ENCODE measurements around the gene FOLR1. TPM values are rescaled to one million over a fixed set of nuclear protein-coding genes. Genes with fewer than 3 reads are reported as not detected.

The FOLR1 gene
- total and polyA plus RNA-seq, 2 donors (not counting 1 experiment from before 2014, with no cell fraction given), result 0.15 TPM; not detected in 1

DNA sequence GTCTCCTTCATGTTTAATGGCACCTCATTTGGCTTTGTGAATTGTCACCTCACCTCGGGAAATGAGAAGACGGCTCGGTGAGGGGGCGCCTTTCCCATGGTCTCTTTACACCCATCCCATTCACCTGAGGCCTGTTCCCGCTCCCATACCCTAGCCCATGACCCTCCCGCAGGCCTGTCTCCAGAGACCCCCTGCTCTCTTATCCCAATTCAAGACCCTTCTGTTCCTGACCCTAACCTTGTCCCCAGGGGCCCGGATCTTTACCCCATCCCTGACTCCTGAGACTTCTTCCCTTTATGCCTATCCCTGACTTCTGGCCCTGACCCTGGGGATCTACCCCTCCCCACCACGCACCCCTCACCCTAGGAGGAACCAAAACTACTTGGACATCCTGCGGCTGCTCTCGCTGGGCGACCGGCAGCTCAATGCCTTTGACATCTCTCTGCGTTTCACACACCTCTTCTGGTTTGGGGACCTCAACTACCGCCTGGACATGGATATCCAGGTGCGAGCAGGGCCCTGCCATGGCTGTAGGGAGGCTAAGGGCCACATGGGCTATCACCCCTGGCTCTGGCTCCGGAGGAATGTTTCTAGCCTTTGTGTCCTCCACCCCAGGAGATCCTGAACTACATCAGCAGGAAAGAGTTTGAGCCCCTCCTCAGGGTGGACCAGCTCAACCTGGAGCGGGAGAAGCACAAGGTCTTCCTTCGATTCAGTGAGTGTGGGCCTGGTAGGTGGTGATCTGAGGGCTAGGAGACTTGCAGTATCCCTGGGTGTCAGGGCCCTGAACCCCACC, 40.5 kb downstream of the FOLR1 start:
- Histone ChIP-seq H3K79me2 (ENCODE audit: control insufficient read depth, insufficient read depth, low read length) (peaks cover 2% of the 10 kb centered on the region), H3K4me2 (ENCODE audit: extremely low read depth, insufficient read depth, low read length) (no peak overlapping the region), H3K27ac (ENCODE audit: insufficient read depth, low read length) (no peak overlapping the region), H3K36me3 (ENCODE audit: control insufficient read depth, insufficient read depth, low read length) (peaks cover 62% of the 10 kb centered on the region), H3K9me3 (ENCODE audit: control insufficient read depth, insufficient read depth, low read depth, low read length) (no peaks in the 10 kb centered on the region), H3K4me1 (ENCODE audit: control insufficient read depth, extremely low read depth, insufficient read depth, low read length) (peaks cover 2% of the 10 kb centered on the region), H2AFZ (ENCODE audit: low read length) (no peak overlapping the region), H4K20me1 (ENCODE audit: control insufficient read depth, extremely low read depth, insufficient read depth, low read length) (peaks cover 2% of the 10 kb centered on the region), H3K27me3 (ENCODE audit: control insufficient read depth, insufficient read depth, low read length) (no peaks in the 10 kb centered on the region), H3K4me3 (replicated peaks in 1 of 4; ENCODE audit: control extremely low read depth in 1 of 4, insufficient read depth in 1 of 4, low read depth in 3 of 4, low read length in 4 of 4) (no peak overlapping the region), H3K9ac (ENCODE audit: insufficient read depth, low read length) (no peak overlapping the region)
- TF ChIP-seq EZH2 (IDR thresholded peaks at IDR 0.05; ENCODE audit: low read length, missing control alignments), result no peak
- no peak for DNase-seq (ENCODE audit: low read depth in 2 of 2)

GRCh38 chr11:72233056-72233772, 41.3 kb downstream of the FOLR1 start:
- no peaks in the 10 kb centered on the region for H3K4me1 ChIP-seq (ENCODE audit: control insufficient read depth, extremely low read depth, insufficient read depth, low read length)
- no peak overlapping the region for H3K9ac ChIP-seq (ENCODE audit: insufficient read depth, low read length)
- H2AFZ ChIP-seq (ENCODE audit: low read length), result no peak overlapping the region
- peaks cover 62% of the 10 kb centered on the region for H3K36me3 ChIP-seq (ENCODE audit: control insufficient read depth, insufficient read depth, low read length)
- H4K20me1 ChIP-seq (ENCODE audit: control insufficient read depth, extremely low read depth, insufficient read depth, low read length), result peaks cover 3% of the 10 kb centered on the region
- no peak overlapping the region for H3K4me2 ChIP-seq (ENCODE audit: extremely low read depth, insufficient read depth, low read length)
- H3K79me2 ChIP-seq (ENCODE audit: control insufficient read depth, insufficient read depth, low read length), result no peaks in the 10 kb centered on the region
- no peaks in the 10 kb centered on the region for H3K9me3 ChIP-seq (ENCODE audit: control insufficient read depth, insufficient read depth, low read depth, low read length)
- no peak overlapping the region for H3K27ac ChIP-seq (ENCODE audit: insufficient read depth, low read length)
- TF ChIP-seq, protein P1, sequence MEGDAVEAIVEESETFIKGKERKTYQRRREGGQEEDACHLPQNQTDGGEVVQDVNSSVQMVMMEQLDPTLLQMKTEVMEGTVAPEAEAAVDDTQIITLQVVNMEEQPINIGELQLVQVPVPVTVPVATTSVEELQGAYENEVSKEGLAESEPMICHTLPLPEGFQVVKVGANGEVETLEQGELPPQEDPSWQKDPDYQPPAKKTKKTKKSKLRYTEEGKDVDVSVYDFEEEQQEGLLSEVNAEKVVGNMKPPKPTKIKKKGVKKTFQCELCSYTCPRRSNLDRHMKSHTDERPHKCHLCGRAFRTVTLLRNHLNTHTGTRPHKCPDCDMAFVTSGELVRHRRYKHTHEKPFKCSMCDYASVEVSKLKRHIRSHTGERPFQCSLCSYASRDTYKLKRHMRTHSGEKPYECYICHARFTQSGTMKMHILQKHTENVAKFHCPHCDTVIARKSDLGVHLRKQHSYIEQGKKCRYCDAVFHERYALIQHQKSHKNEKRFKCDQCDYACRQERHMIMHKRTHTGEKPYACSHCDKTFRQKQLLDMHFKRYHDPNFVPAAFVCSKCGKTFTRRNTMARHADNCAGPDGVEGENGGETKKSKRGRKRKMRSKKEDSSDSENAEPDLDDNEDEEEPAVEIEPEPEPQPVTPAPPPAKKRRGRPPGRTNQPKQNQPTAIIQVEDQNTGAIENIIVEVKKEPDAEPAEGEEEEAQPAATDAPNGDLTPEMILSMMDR (conservative IDR thresholded peaks at IDR 0.05 in 1 of 2, IDR thresholded peaks at IDR 0.05 in 1 of 2; ENCODE audit: low read depth in 1 of 2, low read length in 2 of 2), result no peak
- no peak for TF ChIP-seq EZH2 (IDR thresholded peaks at IDR 0.05; ENCODE audit: low read length, missing control alignments)
- H3K4me3 ChIP-seq (replicated peaks in 1 of 4; ENCODE audit: control extremely low read depth in 1 of 4, insufficient read depth in 1 of 4, low read depth in 3 of 4, low read length in 4 of 4), result no peak overlapping the region
- H3K27me3 ChIP-seq (ENCODE audit: control insufficient read depth, insufficient read depth, low read length), result no peaks in the 10 kb centered on the region
- no peak for DNase-seq (ENCODE audit: low read depth in 2 of 2)

GRCh38 chr11:72233773-72234513, 42.0 kb downstream of the FOLR1 start:
- no peak for DNase-seq (ENCODE audit: low read depth in 2 of 2)
- Histone ChIP-seq H4K20me1 (ENCODE audit: control insufficient read depth, extremely low read depth, insufficient read depth, low read length) (peaks cover 2% of the 10 kb centered on the region), H3K4me1 (ENCODE audit: control insufficient read depth, extremely low read depth, insufficient read depth, low read length) (no peaks in the 10 kb centered on the region), H3K4me2 (ENCODE audit: extremely low read depth, insufficient read depth, low read length) (no peak overlapping the region), H3K36me3 (ENCODE audit: control insufficient read depth, insufficient read depth, low read length) (peaks cover 58% of the 10 kb centered on the region), H3K79me2 (ENCODE audit: control insufficient read depth, insufficient read depth, low read length) (no peaks in the 10 kb centered on the region), H2AFZ (ENCODE audit: low read length) (no peak overlapping the region), H3K27ac (ENCODE audit: insufficient read depth, low read length) (no peak overlapping the region), H3K27me3 (ENCODE audit: control insufficient read depth, insufficient read depth, low read length) (no peaks in the 10 kb centered on the region), H3K9me3 (ENCODE audit: control insufficient read depth, insufficient read depth, low read depth, low read length) (no peaks in the 10 kb centered on the region), H3K9ac (ENCODE audit: insufficient read depth, low read length) (no peak overlapping the region), H3K4me3 (replicated peaks in 1 of 4; ENCODE audit: control extremely low read depth in 1 of 4, insufficient read depth in 1 of 4, low read depth in 3 of 4, low read length in 4 of 4) (no peak overlapping the region)
- TF ChIP-seq EZH2 (IDR thresholded peaks at IDR 0.05; ENCODE audit: low read length, missing control alignments), result no peak
- TF ChIP-seq, protein P1 (conservative IDR thresholded peaks at IDR 0.05 in 1 of 2, IDR thresholded peaks at IDR 0.05 in 1 of 2; ENCODE audit: low read depth in 1 of 2, low read length in 2 of 2), result no peak
